NCI-H187 (cell line): ENCODE measurements around the gene ANTXR2.

Experiments
- DNase-seq, 2 experiments: peaks; one replicate each; lab custom pipeline; 2025; lab: John Stamatoyannopoulos, UW

Gene ANTXR2

GRCh38 chr4:80069108-80069836 is 3.8 kb downstream of the ANTXR2 start:
- no peak for DNase-seq

GRCh38 chr4:80065601-80066000 is 7.4 kb downstream of the ANTXR2 start:
- DNase-seq = no peak

GRCh38 chr4:80062527-80062926 is 10.5 kb downstream of the ANTXR2 start:
- no peak for DNase-seq

- no peak for DNase-seq
Measured at GRCh38 chr4:80060804-80061203, 12.2 kb downstream of the ANTXR2 start.

- DNase-seq = no peak
Measured at GRCh38 chr4:80058740-80059139, 14.3 kb downstream of the ANTXR2 start.

GRCh38 chr4:80054375-80054774 is 18.7 kb downstream of the ANTXR2 start:
- no peak for DNase-seq

GRCh38 chr4:80053140-80053910 is 19.7 kb downstream of the ANTXR2 start:
- no peak for DNase-seq

GRCh38 chr4:80049813-80050534 is 23.1 kb downstream of the ANTXR2 start:
- no peak for DNase-seq

- no peak for DNase-seq
Measured at GRCh38 chr4:80049402-80049801, 23.6 kb downstream of the ANTXR2 start.

- no peak for DNase-seq
Measured at GRCh38 chr4:80045786-80046185, 27.2 kb downstream of the ANTXR2 start.

GRCh38 chr4:80043541-80043940 is 29.5 kb downstream of the ANTXR2 start:
- no peak for DNase-seq

GRCh38 chr4:80042821-80043220 is 30.2 kb downstream of the ANTXR2 start:
- DNase-seq = no peak

- no peak for DNase-seq
Measured at GRCh38 chr4:80037864-80038263, 35.2 kb downstream of the ANTXR2 start.

GRCh38 chr4:80036949-80037685 is 35.9 kb downstream of the ANTXR2 start:
- no peak for DNase-seq

GRCh38 chr4:80036306-80036705 is 36.7 kb downstream of the ANTXR2 start:
- no peak for DNase-seq

- DNase-seq = no peak
Measured at GRCh38 chr4:80035336-80035735, 37.7 kb downstream of the ANTXR2 start.

- no peak for DNase-seq
Measured at GRCh38 chr4:80033581-80033980, 39.4 kb downstream of the ANTXR2 start.

GRCh38 chr4:80029364-80029763 is 43.7 kb downstream of the ANTXR2 start:
- no peak for DNase-seq

- no peak for DNase-seq
Measured at GRCh38 chr4:80027611-80028010, 45.4 kb downstream of the ANTXR2 start.

GRCh38 chr4:80026100-80026499 is 46.9 kb downstream of the ANTXR2 start:
- DNase-seq = no peak

- no peak for DNase-seq
Measured at GRCh38 chr4:80024335-80024734, 48.7 kb downstream of the ANTXR2 start.

- no peak for DNase-seq
Measured at GRCh38 chr4:80022282-80022681, 50.7 kb downstream of the ANTXR2 start.
